Testis (tissue), 2 donors: ENCODE measurements around the gene TIMELESS.

Experiments
- POLR2A ChIP-seq: fragments of 450-650 bp; IDR thresholded peaks from one replicate; pipeline ENCODE4 v1.6.1; 2017; ENCODE audit warnings: antibody characterized with exemption, mild to moderate bottlenecking, moderate library complexity
- TF ChIP-seq, protein P1 (sequence below), 3 experiments: fragments of 450-650 bp in 2 of 3; fragments of 200-600 bp in 1 of 3; sonication (generic) in 1 of 3; IDR thresholded peaks; one replicate each; pipeline ENCODE4 v1.5.1; 2016 to 2019; ENCODE audit warnings: antibody characterized with exemption in 3 of 3, mild to moderate bottlenecking in 2 of 3, moderate library complexity in 1 of 3

DNA sequence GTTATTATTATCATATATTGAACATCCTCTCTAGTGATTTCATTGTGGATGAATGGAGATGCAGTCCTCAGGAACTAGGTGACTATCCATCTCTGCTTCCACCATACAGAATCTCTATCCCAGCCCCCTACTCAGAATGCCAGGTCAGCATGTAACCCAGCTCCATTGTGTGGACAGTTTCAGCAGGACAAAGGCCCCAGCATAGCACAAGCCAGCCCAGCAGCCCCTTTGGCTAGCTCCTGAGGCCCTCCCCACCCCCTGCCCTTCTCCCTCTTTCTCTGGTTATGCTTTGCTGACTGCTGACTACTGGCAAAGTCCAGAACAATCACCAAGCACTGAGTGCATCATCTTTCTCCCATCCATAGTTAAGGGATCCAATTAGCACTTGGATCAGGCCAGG, 13.3 kb upstream of the TIMELESS start:
- TF ChIP-seq POLR2A = no peak
- TF ChIP-seq, protein P1, sequence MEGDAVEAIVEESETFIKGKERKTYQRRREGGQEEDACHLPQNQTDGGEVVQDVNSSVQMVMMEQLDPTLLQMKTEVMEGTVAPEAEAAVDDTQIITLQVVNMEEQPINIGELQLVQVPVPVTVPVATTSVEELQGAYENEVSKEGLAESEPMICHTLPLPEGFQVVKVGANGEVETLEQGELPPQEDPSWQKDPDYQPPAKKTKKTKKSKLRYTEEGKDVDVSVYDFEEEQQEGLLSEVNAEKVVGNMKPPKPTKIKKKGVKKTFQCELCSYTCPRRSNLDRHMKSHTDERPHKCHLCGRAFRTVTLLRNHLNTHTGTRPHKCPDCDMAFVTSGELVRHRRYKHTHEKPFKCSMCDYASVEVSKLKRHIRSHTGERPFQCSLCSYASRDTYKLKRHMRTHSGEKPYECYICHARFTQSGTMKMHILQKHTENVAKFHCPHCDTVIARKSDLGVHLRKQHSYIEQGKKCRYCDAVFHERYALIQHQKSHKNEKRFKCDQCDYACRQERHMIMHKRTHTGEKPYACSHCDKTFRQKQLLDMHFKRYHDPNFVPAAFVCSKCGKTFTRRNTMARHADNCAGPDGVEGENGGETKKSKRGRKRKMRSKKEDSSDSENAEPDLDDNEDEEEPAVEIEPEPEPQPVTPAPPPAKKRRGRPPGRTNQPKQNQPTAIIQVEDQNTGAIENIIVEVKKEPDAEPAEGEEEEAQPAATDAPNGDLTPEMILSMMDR (IDR thresholded peaks at IDR 0.05) = no peak
